ENCODE measurements around the gene TMC5. TPM values are rescaled to one million over a fixed set of nuclear protein-coding genes. Genes with fewer than 3 reads are reported as not detected.

TMC5 gene
- total RNA-seq, 1 donor from 2014 or later, result 68.7 TPM

GRCh38 chr16:19378511-19378910, 39.2 kb upstream of the TMC5 start:
- peaks cover 12% of the 10 kb centered on the region for H3K4me1 ChIP-seq
- TF ChIP-seq, protein P1, sequence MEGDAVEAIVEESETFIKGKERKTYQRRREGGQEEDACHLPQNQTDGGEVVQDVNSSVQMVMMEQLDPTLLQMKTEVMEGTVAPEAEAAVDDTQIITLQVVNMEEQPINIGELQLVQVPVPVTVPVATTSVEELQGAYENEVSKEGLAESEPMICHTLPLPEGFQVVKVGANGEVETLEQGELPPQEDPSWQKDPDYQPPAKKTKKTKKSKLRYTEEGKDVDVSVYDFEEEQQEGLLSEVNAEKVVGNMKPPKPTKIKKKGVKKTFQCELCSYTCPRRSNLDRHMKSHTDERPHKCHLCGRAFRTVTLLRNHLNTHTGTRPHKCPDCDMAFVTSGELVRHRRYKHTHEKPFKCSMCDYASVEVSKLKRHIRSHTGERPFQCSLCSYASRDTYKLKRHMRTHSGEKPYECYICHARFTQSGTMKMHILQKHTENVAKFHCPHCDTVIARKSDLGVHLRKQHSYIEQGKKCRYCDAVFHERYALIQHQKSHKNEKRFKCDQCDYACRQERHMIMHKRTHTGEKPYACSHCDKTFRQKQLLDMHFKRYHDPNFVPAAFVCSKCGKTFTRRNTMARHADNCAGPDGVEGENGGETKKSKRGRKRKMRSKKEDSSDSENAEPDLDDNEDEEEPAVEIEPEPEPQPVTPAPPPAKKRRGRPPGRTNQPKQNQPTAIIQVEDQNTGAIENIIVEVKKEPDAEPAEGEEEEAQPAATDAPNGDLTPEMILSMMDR (IDR thresholded peaks at IDR 0.05), result no peak
- no peak for ATAC-seq
- no peak for DNase-seq
- H3K9me3 ChIP-seq, result no peaks in the 10 kb centered on the region
- no peak overlapping the region for H3K27ac ChIP-seq
- intact Hi-C loops (cut with DNase I), result loop anchor here (10.0 kb wide), 1 partner anchor 294 kb away; no protein-coding TSS in a partner anchor
- no peaks in the 10 kb centered on the region for H3K36me3 ChIP-seq
- no peak overlapping the region for H3K4me3 ChIP-seq
- no peaks in the 10 kb centered on the region for H3K27me3 ChIP-seq

- intact Hi-C loops (cut with DNase I), result loop anchor here (10.0 kb wide), 1 partner anchor 295 kb away; no protein-coding TSS in a partner anchor
- Histone ChIP-seq H3K27ac (no peak overlapping the region), H3K4me1 (peaks cover 12% of the 10 kb centered on the region), H3K9me3 (no peaks in the 10 kb centered on the region), H3K36me3 (no peaks in the 10 kb centered on the region), H3K27me3 (no peaks in the 10 kb centered on the region), H3K4me3 (no peak overlapping the region)
- ATAC-seq (no peak), DNase-seq (no peak)
- TF ChIP-seq, protein P1 (IDR thresholded peaks at IDR 0.05), result no peak
Observed at GRCh38 chr16:19379838-19380237, 37.8 kb upstream of the TMC5 start.

- Histone ChIP-seq H3K4me1 (peaks cover 12% of the 10 kb centered on the region), H3K4me3 (no peak overlapping the region)
- TF ChIP-seq, protein P1 (IDR thresholded peaks at IDR 0.05), result no peak
Observed at GRCh38 chr16:19380328-19380727, 37.4 kb upstream of the TMC5 start.

DNA sequence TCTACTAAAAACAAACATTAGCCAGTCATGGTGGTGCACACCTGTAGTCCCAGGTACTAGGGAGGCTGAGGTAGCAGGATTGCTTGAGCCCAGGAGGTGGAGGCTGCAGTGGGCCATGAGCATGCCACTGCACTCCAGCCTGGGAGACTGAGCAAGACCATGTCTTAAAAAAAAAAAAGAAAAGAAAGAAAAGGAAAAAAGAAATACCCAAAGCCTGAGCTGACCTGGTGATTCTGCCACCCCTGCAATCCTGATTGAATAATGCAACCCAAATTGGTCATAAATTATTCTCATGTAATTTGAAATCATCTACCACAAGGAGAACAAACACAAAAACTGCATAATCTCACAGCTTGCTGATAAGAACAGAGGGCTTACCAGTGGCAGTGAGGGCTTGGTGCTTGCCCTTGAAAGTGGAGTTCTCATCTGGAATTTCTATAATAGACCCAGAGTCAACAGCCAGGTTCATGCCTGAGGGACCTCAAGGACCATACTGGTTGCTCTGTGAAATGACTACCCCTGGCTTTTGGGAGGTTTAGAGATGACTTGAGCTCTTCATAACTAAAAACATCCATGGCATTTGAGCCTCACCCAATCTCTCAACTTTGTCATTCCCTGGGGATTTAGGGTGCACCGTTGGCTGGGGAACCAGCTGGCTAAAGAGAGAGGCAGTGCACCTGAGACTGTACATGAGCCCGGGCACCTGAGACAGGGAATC, 35.4 kb upstream of the TMC5 start:
- peak overlapping the region; percentile 52 for H3K27ac ChIP-seq
- H3K4me1 ChIP-seq, result peaks cover 12% of the 10 kb centered on the region
- H3K27me3 ChIP-seq, result no peaks in the 10 kb centered on the region
- H3K4me3 ChIP-seq, result no peak overlapping the region
- no peaks in the 10 kb centered on the region for H3K9me3 ChIP-seq
- no peak for DNase-seq
- H3K36me3 ChIP-seq, result no peaks in the 10 kb centered on the region
- intact Hi-C loops (cut with DNase I), result no loop called here
- TF ChIP-seq, protein P1 (IDR thresholded peaks at IDR 0.05), result no peak
- peak; percentile 77 for ATAC-seq

More at GRCh38 chr16:19380328-19380727, 37.4 kb upstream of the TMC5 start:
- Histone ChIP-seq H3K36me3 (no peaks in the 10 kb centered on the region), H3K9me3 (no peaks in the 10 kb centered on the region), H3K27ac (no peak overlapping the region), H3K27me3 (no peaks in the 10 kb centered on the region)
- ATAC-seq, result no peak
- no peak for DNase-seq
- intact Hi-C loops (cut with DNase I), result no loop called here

- Histone ChIP-seq H3K4me1 (peaks cover 12% of the 10 kb centered on the region), H3K9me3 (no peaks in the 10 kb centered on the region), H3K36me3 (no peaks in the 10 kb centered on the region), H3K27ac (peak overlapping the region; percentile 52), H3K27me3 (no peaks in the 10 kb centered on the region), H3K4me3 (no peak overlapping the region)
- intact Hi-C loops (cut with DNase I), result no loop called here
- DNase-seq (peak; percentile 90), ATAC-seq (peak; percentile 69)
- TF ChIP-seq, protein P1 (IDR thresholded peaks at IDR 0.05), result no peak
Observed at GRCh38 chr16:19382887-19383816, 34.5 kb upstream of the TMC5 start.
